ENCODE results near the gene TCL1B.

The TCL1B gene

GRCh38 chr14:95647926-95648325 is 38.3 kb upstream of the TCL1B start:
- Histone ChIP-seq H3K4me2 (ENCODE audit: low read depth, low read length, poor library complexity, severe bottlenecking) (no peak overlapping the region), H3K9ac (ENCODE audit: low read length) (no peak overlapping the region), H3K9me3 (ENCODE audit: insufficient read depth, low read length) (no peaks in the 10 kb centered on the region), H3K36me3 (ENCODE audit: low read length) (no peaks in the 10 kb centered on the region), H3K27ac (ENCODE audit: low read depth, low read length) (no peak overlapping the region), H3K27me3 (ENCODE audit: low read length) (no peaks in the 10 kb centered on the region), H2AFZ (ENCODE audit: low read depth, low read length, severe bottlenecking) (no peak overlapping the region), H4K20me1 (ENCODE audit: low read depth, low read length) (no peaks in the 10 kb centered on the region), H3K4me3 (ENCODE audit: insufficient read depth, low read length, poor library complexity, severe bottlenecking) (no peak overlapping the region), H3K9me2 (replicated peaks; ENCODE audit: insufficient read depth, low read length) (no peaks in the 10 kb centered on the region), H3F3A (ENCODE audit: insufficient read depth) (no peaks in the 10 kb centered on the region; the same call in 1 of the 2 replicates), H3K79me2 (ENCODE audit: insufficient read depth, low read length) (no peaks in the 10 kb centered on the region)
- TF ChIP-seq CTCF (IDR thresholded peaks at IDR 0.05; ENCODE audit: insufficient read depth, low read length, poor library complexity, severe bottlenecking): no peak
- TF ChIP-seq EZH2phosphoT487 (conservative IDR thresholded peaks at IDR 0.05; ENCODE audit: low read length): no peak

- no peaks in the 10 kb centered on the region for H3K36me3 ChIP-seq (ENCODE audit: low read length)
- no peak overlapping the region for H2AFZ ChIP-seq (ENCODE audit: low read depth, low read length, severe bottlenecking)
- no peaks in the 10 kb centered on the region for H3K27me3 ChIP-seq (ENCODE audit: low read length)
- H4K20me1 ChIP-seq (ENCODE audit: low read depth, low read length): no peaks in the 10 kb centered on the region
- no peaks in the 10 kb centered on the region for H3K79me2 ChIP-seq (ENCODE audit: insufficient read depth, low read length)
- TF ChIP-seq CTCF (IDR thresholded peaks at IDR 0.05; ENCODE audit: insufficient read depth, low read length, poor library complexity, severe bottlenecking) (no peak), EZH2phosphoT487 (conservative IDR thresholded peaks at IDR 0.05; ENCODE audit: low read length) (no peak)
- no peaks in the 10 kb centered on the region for H3K9me2 ChIP-seq (replicated peaks; ENCODE audit: insufficient read depth, low read length)
- H3K4me3 ChIP-seq (ENCODE audit: insufficient read depth, low read length, poor library complexity, severe bottlenecking): no peak overlapping the region
- H3K4me2 ChIP-seq (ENCODE audit: low read depth, low read length, poor library complexity, severe bottlenecking): no peak overlapping the region
- H3K9ac ChIP-seq (ENCODE audit: low read length): no peak overlapping the region
- no peak overlapping the region for H3K27ac ChIP-seq (ENCODE audit: low read depth, low read length)
- H3F3A ChIP-seq (ENCODE audit: insufficient read depth): no peaks in the 10 kb centered on the region; the same call in 1 of the 2 replicates
- H3K9me3 ChIP-seq (ENCODE audit: insufficient read depth, low read length): no peaks in the 10 kb centered on the region
These were observed 37.0 kb upstream of the TCL1B start for GRCh38 chr14:95649230-95649629.

- no peak overlapping the region for H3K9ac ChIP-seq (ENCODE audit: low read length)
- no peaks in the 10 kb centered on the region for H3K9me3 ChIP-seq (ENCODE audit: insufficient read depth, low read length)
- TF ChIP-seq CTCF (IDR thresholded peaks at IDR 0.05; ENCODE audit: insufficient read depth, low read length, poor library complexity, severe bottlenecking) (no peak), EZH2phosphoT487 (conservative IDR thresholded peaks at IDR 0.05; ENCODE audit: low read length) (no peak)
- H3K27ac ChIP-seq (ENCODE audit: low read depth, low read length): no peak overlapping the region; the same call in 1 of the 2 replicates
- H3K4me3 ChIP-seq (ENCODE audit: insufficient read depth, low read length, poor library complexity, severe bottlenecking): no peak overlapping the region
- no peak overlapping the region for H2AFZ ChIP-seq (ENCODE audit: low read depth, low read length, severe bottlenecking)
- H3K36me3 ChIP-seq (ENCODE audit: low read length): no peaks in the 10 kb centered on the region
- H3K79me2 ChIP-seq (ENCODE audit: insufficient read depth, low read length): no peaks in the 10 kb centered on the region
- peaks cover 16% of the 10 kb centered on the region for H3F3A ChIP-seq (ENCODE audit: insufficient read depth)
- H3K9me2 ChIP-seq (replicated peaks; ENCODE audit: insufficient read depth, low read length): no peaks in the 10 kb centered on the region
- no peaks in the 10 kb centered on the region for H3K27me3 ChIP-seq (ENCODE audit: low read length)
- no peak overlapping the region for H3K4me2 ChIP-seq (ENCODE audit: low read depth, low read length, poor library complexity, severe bottlenecking)
- H4K20me1 ChIP-seq (ENCODE audit: low read depth, low read length): no peaks in the 10 kb centered on the region
These were observed 35.2 kb upstream of the TCL1B start for GRCh38 chr14:95651028-95651427.
